Measurements from ENCODE around the gene NHEJ1.

The NHEJ1 gene

DNA sequence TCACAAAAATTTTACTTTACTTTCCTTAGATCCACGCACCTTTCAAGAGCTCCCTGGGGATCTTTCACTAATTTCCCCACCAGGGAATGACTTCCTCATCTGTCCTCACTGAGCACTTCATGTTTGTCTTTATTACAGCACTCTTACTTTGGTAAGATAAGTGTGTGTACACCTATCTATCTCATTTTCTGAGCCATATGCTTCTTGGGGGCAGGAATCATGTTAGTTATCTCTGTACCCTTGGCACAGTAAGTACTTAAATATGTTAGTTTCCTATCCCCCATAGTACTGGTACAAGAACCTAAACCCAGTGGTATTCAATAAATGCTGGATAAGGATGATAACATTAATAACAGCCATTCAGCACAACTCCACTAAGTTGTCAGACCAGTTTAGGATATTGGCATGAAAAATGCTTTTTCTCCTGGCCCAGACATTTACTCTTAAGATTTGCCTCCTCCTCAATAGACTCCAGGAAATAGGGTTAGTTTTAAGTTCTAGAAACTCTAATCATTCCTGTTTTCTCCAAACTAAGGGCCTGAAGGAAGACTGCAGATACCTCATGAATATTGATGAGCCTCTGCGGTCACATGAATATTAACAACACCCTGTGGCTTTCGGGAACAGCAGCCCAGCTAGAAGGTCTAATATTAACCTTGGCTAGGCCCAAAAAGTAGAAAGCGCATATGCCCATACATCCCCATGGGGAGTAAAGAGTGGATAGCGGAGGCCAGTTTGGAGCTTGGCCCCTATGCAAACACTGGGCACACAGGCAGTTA is 38.2 kb downstream of the NHEJ1 start:
- no peak for DNase-seq

GRCh38 chr2:219120082-219120481 is 40.5 kb downstream of the NHEJ1 start:
- no peak for DNase-seq

DNA sequence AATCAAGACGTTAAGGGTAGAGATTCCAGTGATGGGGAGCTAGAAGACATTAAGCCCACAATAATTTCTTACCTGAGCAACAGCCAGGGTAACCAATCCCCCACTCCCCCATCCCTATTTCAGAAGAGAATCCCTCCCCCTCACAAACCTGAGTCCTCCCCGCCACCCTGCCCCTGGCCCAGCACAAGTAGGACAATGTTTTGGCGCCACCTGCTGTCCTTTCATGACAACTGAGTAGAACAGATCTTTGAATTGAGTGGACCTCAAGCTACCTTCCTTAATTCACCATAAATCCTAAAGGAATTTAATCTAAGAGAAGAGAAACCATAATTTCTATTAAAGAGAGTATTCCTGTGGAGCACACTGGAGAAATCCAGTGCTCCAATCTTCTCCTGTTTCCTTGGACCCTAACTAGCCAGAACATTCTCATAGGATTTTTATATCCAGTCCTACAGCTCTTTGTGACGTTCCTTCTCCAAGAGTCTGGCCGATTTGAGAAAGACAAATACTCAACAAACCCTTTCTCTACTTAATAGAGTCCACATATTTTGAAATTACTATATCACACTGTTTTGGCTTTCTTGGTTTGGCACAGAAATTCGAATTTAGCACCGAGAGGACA is 41.1 kb downstream of the NHEJ1 start:
- peak in 4 of 5 donors; percentile 27 to 52 (median 29) for DNase-seq

GRCh38 chr2:219118504-219118903 is 42.1 kb downstream of the NHEJ1 start:
- DNase-seq, result no peak

- no peak for DNase-seq
Observed at GRCh38 chr2:219116776-219117646, 43.6 kb downstream of the NHEJ1 start.

GRCh38 chr2:219112651-219113338 is 47.8 kb downstream of the NHEJ1 start:
- peak in 1 of 5 donors; percentile 11 for DNase-seq

GRCh38 chr2:219112062-219112406 is 48.6 kb downstream of the NHEJ1 start:
- no peak for DNase-seq

DNA sequence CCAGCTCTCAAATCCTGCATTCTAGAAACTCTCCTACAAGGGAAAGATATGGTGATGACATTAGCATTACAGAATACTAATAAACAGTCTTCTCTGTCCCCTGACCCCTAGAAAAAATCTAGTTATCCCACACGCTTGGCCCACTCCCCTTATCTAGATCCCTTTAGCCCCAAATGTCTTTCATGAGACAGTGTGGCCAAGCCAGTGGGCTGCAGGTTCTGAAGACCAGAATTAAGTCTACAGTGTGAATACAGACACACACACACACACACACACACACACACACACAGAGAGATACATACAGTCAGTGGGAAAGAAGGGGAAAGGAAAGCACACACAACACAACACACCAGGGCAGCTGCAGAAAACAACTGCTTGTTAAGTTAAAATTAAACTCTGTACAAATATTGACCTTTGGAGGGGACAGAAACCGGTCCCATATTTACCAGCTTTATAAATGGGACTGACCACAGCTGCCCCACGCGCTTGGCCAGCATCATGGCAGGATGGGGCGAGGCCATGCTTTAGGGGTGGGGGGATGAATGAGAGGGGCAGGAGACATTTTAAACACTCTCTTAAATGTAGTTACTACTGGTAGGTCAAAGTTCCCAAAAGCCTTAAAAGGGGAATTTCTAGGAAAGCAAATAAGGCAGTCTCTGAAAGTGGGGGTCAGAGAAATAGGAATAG is 49.1 kb downstream of the NHEJ1 start:
- DNase-seq, result no peak

- DNase-seq, result peak in 3 of 5 donors; percentile 10 to 14 (median 10)
Observed at GRCh38 chr2:219109471-219109870, 51.1 kb downstream of the NHEJ1 start.

- no peak for DNase-seq
Observed at GRCh38 chr2:219107758-219108157, 52.9 kb downstream of the NHEJ1 start.

DNA sequence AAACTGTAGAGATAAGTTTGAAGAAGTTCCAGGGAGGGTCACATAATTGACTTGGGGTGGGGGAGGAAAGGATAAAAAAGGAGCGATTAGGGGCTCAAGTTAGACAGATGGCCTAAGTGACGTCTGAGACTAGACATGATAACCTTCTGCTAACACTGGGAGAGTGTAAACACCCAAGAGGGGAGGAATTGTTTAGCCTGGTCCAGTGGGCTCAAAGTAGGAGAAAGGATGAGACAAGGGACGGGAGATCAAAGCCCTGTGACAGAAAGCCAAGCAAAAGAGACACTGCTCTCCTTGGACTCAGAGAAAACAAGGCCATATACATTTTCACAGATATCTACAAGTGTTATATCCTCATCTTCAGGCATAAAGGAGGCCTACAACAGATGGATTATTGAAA is 54.4 kb downstream of the NHEJ1 start:
- no peak for DNase-seq

- peak in 1 of 5 donors; percentile 14 for DNase-seq
Observed at GRCh38 chr2:219104107-219105035, 56.2 kb downstream of the NHEJ1 start.

- no peak for DNase-seq
Observed at GRCh38 chr2:219099329-219099728, 61.3 kb downstream of the NHEJ1 start.

GRCh38 chr2:219095406-219095935 is 65.1 kb downstream of the NHEJ1 start:
- DNase-seq, result no peak

DNA sequence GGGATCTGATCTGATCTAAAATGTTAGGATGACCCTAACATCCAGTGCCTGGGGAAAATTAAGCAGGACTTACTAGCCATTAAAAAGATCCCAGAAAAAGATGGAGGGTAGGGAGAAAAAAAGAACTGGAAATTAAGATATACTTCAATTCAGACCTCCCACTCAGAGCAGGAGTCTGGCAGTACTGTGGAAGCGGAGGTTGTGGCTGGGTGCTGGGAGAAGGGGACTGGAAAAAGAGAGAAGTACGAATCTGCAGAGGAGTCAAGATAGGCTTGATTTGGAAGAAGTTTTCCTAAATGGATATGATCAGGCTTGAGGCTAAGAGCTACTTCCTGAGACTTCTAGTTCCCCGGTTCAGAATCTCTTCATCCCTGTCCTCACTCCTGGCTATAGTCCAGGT is 66.4 kb downstream of the NHEJ1 start:
- DNase-seq, result no peak

GRCh38 chr2:219090436-219091299 is 69.9 kb downstream of the NHEJ1 start:
- no peak for DNase-seq

- no peak for DNase-seq
Observed at GRCh38 chr2:219089330-219089729, 71.3 kb downstream of the NHEJ1 start.

GRCh38 chr2:219087848-219088247 is 72.8 kb downstream of the NHEJ1 start:
- no peak for DNase-seq

- no peak for DNase-seq
Observed at GRCh38 chr2:219087361-219087760, 73.3 kb downstream of the NHEJ1 start.

GRCh38 chr2:219086196-219086595 is 74.4 kb downstream of the NHEJ1 start:
- DNase-seq, result no peak

All from T-helper 1 cell (primary cell).